IMR-90 (cell line): ENCODE results near the gene FNDC3A. TPM values are rescaled to one million over a fixed set of nuclear protein-coding genes. Genes with fewer than 3 reads are reported as not detected.

Experiments
- ATAC-seq: fragments of 200-7000 bp; cut with Tn5 transposase; 2 replicates; pipeline ENCODE4 v1.9.1; 2020; ENCODE audit warnings: low read depth, mild to moderate bottlenecking, moderate library complexity
- BruUV-seq: library from RNA; stranded (reverse); fragments of 400-500 nt; replicated peaks from 2 replicates; lab custom pipeline; 2021; lab: Mats Ljungman, UMichigan
- CTCF ChIA-PET: fragments of 300-600 bp; formaldehyde crosslinking; extraction: SDS; loops from one replicate; lab custom pipeline; 2021; ENCODE audit warnings: antibody characterized with exemption; lab: Yijun Ruan, JAX
- POLR2A ChIA-PET: fragments of 300-600 bp; sonication (Branson Sonifier 250); formaldehyde crosslinking; loops from one replicate; lab custom pipeline; 2022; ENCODE audit warnings: antibody characterized with exemption; ENCODE audit not compliant: unreplicated experiment; lab: Charles Lee
- DNase-seq: peaks from one replicate; pipeline ENCODE4 v3.0.0; 2013
- H2AFZ ChIP-seq: replicated peaks from 2 replicates; pipeline ENCODE3; 2013; ENCODE audit warnings: low read length, mild to moderate bottlenecking; ENCODE audit not compliant: poor library complexity
- H2AK5ac ChIP-seq: 2 replicates; pipeline ENCODE4 v1.6.1; 2013; ENCODE audit warnings: low read depth, low read length, inconsistent platforms
- H2AK9ac ChIP-seq: replicated peaks from 2 replicates; pipeline ENCODE3; 2013; ENCODE audit warnings: mild to moderate bottlenecking, low read depth, low read length, moderate library complexity; ENCODE audit not compliant: poor library complexity
- H2BK120ac ChIP-seq: 2 replicates; pipeline ENCODE4 v1.6.1; 2013; ENCODE audit warnings: low read depth, low read length, inconsistent platforms
- H2BK15ac ChIP-seq: 3 replicates; pipeline ENCODE4 v1.6.1; 2013; ENCODE audit warnings: low read depth, low read length, inconsistent platforms
- H2BK20ac ChIP-seq: 2 replicates; pipeline ENCODE4 v1.6.1; 2013; ENCODE audit warnings: low read depth, mild to moderate bottlenecking, inconsistent platforms, low read length, moderate library complexity
- H2BK5ac ChIP-seq: 2 replicates; pipeline ENCODE4 v1.6.1; 2013; ENCODE audit warnings: mild to moderate bottlenecking, low read depth, low read length, inconsistent platforms; ENCODE audit not compliant: poor library complexity, severe bottlenecking
- H3K14ac ChIP-seq: replicated peaks from 2 replicates; pipeline ENCODE4 v1.6.1; 2013; ENCODE audit warnings: low read depth, low read length, inconsistent platforms
- H3K18ac ChIP-seq: 2 replicates; pipeline ENCODE4 v1.6.1; 2013; ENCODE audit warnings: low read depth, low read length, control low read depth
- H3K23ac ChIP-seq: 2 replicates; pipeline ENCODE4 v1.6.1; 2013; ENCODE audit warnings: low read depth, low read length, inconsistent platforms
- H3K27ac ChIP-seq: 2 replicates; pipeline ENCODE4 v1.5.1; 2013; ENCODE audit warnings: mild to moderate bottlenecking, control low read depth, low read length; ENCODE audit not compliant: insufficient read depth
- H3K27me3 ChIP-seq: 2 replicates; pipeline ENCODE4 v1.6.1; 2013; ENCODE audit warnings: low read length; ENCODE audit not compliant: control insufficient read depth, insufficient read depth
- H3K36me3 ChIP-seq: 2 replicates; pipeline ENCODE4 v1.6.1; 2013; ENCODE audit warnings: low read length, mixed read lengths; ENCODE audit not compliant: control insufficient read depth, insufficient read depth
- H3K4ac ChIP-seq: 2 replicates; pipeline ENCODE4 v1.6.1; 2013; ENCODE audit warnings: low read depth, low read length, inconsistent platforms
- H3K4me1 ChIP-seq: 2 replicates; pipeline ENCODE4 v1.6.1; 2013; ENCODE audit warnings: low read length, mixed read lengths; ENCODE audit not compliant: control insufficient read depth, insufficient read depth
- H3K4me2 ChIP-seq: 2 replicates; pipeline ENCODE4 v1.6.1; 2013; ENCODE audit warnings: low read depth, mild to moderate bottlenecking, control low read depth, low read length, moderate library complexity
- H3K4me3 ChIP-seq: 2 replicates; pipeline ENCODE4 v1.5.1; 2013; ENCODE audit warnings: low read depth, mild to moderate bottlenecking, control low read depth, low read length, moderate library complexity; ENCODE audit not compliant: insufficient read depth
- H3K56ac ChIP-seq: 2 replicates; pipeline ENCODE4 v1.6.1; 2013; ENCODE audit warnings: low read length, inconsistent platforms; ENCODE audit not compliant: insufficient read depth; ENCODE audit errors: extremely low read depth
- H3K79me1 ChIP-seq, 2 experiments: 2 replicates each; pipeline ENCODE4 v1.6.1; 2013; ENCODE audit warnings: low read length in 2 of 2, inconsistent platforms in 1 of 2, low read depth in 1 of 2
- H3K9ac ChIP-seq: 2 replicates; pipeline ENCODE4 v1.6.1; 2013; ENCODE audit warnings: low read depth, low read length, control low read depth
- H3K9me1 ChIP-seq: 2 replicates; pipeline ENCODE4 v1.6.1; 2013; ENCODE audit warnings: low read length, inconsistent platforms; ENCODE audit not compliant: insufficient read depth
- H3K9me3 ChIP-seq: 2 replicates; pipeline ENCODE4 v1.6.1; 2013; ENCODE audit warnings: low read length; ENCODE audit not compliant: control insufficient read depth, insufficient read depth
- H4K20me1 ChIP-seq: 2 replicates; pipeline ENCODE4 v1.6.1; 2013; ENCODE audit warnings: low read length, inconsistent platforms; ENCODE audit not compliant: insufficient read depth
- H4K5ac ChIP-seq: 2 replicates; pipeline ENCODE4 v1.6.1; 2013; ENCODE audit warnings: mild to moderate bottlenecking, low read depth, low read length, control low read depth
- H4K8ac ChIP-seq, 2 experiments: 2 replicates each; pipeline ENCODE4 v1.6.1; 2013; ENCODE audit warnings: low read depth in 2 of 2, low read length in 2 of 2, control low read depth in 1 of 2, inconsistent platforms in 1 of 2
- H4K91ac ChIP-seq: 2 replicates; pipeline ENCODE4 v1.6.1; 2013; ENCODE audit warnings: low read depth, low read length, inconsistent platforms; ENCODE audit not compliant: insufficient read depth
- CEBPB ChIP-seq: IDR thresholded peaks from 2 replicates; pipeline ENCODE4 v1.6.1; 2012; ENCODE audit warnings: low read depth, low read length, improper control_type of control experiment
- CHD1 ChIP-seq: IDR thresholded peaks from 2 replicates; pipeline ENCODE4 v1.6.1; 2012; ENCODE audit warnings: low read depth, low read length, improper control_type of control experiment
- CTCF ChIP-seq: conservative IDR thresholded peaks from 2 replicates; pipeline ENCODE4 v1.5.1; 2012; ENCODE audit warnings: mild to moderate bottlenecking, low read depth, low read length, improper control_type of control experiment
- ELK1 ChIP-seq: fragments of 150-350 bp; IDR thresholded peaks from 2 replicates; pipeline ENCODE4 v1.6.1; 2016; ENCODE audit warnings: low read depth, mild to moderate bottlenecking, low read length, moderate library complexity, borderline replicate concordance
- FOS ChIP-seq: fragments of 150-350 bp; IDR thresholded peaks from 2 replicates; pipeline ENCODE4 v1.6.1; 2016; ENCODE audit warnings: low read depth, low read length
- MAZ ChIP-seq: IDR thresholded peaks from 2 replicates; pipeline ENCODE4 v1.6.1; 2012; ENCODE audit warnings: low read depth, mild to moderate bottlenecking, low read length, improper control_type of control experiment, moderate library complexity, borderline replicate concordance
- POLR2A ChIP-seq: IDR thresholded peaks from 2 replicates; pipeline ENCODE4 v1.6.1; 2012; ENCODE audit warnings: mild to moderate bottlenecking, low read depth, low read length
- RAD21 ChIP-seq: IDR thresholded peaks from 2 replicates; pipeline ENCODE4 v1.6.1; 2012; ENCODE audit warnings: low read length, improper control_type of control experiment
- RCOR1 ChIP-seq: IDR thresholded peaks from 2 replicates; pipeline ENCODE4 v1.6.1; 2012; ENCODE audit warnings: mild to moderate bottlenecking, low read length, improper control_type of control experiment; ENCODE audit not compliant: insufficient replicate concordance
- RFX5 ChIP-seq: IDR thresholded peaks from 2 replicates; pipeline ENCODE4 v1.8.0; 2012; ENCODE audit warnings: low read depth, mild to moderate bottlenecking, low read length, moderate library complexity
- SMC3 ChIP-seq: fragments of 150-350 bp; IDR thresholded peaks from 2 replicates; pipeline ENCODE4 v1.6.1; 2016; ENCODE audit warnings: low read depth, mild to moderate bottlenecking, antibody characterized with exemption, low read length, moderate library complexity
- WGBS, 2 experiments: methylation state at CpG; one replicate each; pipeline versions ENCODE4 v1.1.5 to v1.1.7; 2013; ENCODE audit warnings: missing lambda C conversion rate in 2 of 2; ENCODE audit not compliant: insufficient read length in 1 of 2; ENCODE audit errors: extremely low coverage in 2 of 2; 5-methylcytosine and 5-hydroxymethylcytosine counted together
- dilution Hi-C: fragments of 300-500 bp; cut with HindIII; formaldehyde crosslinking; loops from one replicate; pipeline ENCODE4 v1.14.3; 2018; ENCODE audit warnings: low sequenced_read_pairs; ENCODE audit not compliant: unreplicated experiment
- in situ Hi-C: fragments of 300-500 bp; cut with MboI; formaldehyde crosslinking; loops from 3 replicates; pipeline ENCODE4 v1.14.3; 2019; ENCODE audit warnings: low sequenced_read_pairs, inconsistent platforms, mixed read lengths
- intact Hi-C: fragments of 100-400 bp; cut with micrococcal nuclease; formaldehyde crosslinking; loops from 2 replicates; pipeline ENCODE4 v1.10.0; 2022
- polyA plus RNA-seq, 3 experiments: library from polyadenylated mRNA; depleted of rRNA; stranded (reverse); fragments of >200 nt; gene quantifications; 2 replicates each; pipeline ENCODE4 v1.2.3, GENCODE V29; 2012; ENCODE audit warnings: low replicate concordance in 1 of 3
- total RNA-seq: library from RNA; depleted of rRNA; stranded (reverse); fragments of >200 nt; gene quantifications from 2 replicates; pipeline ENCODE4 v1.2.3, GENCODE V29; 2012

FNDC3A gene
- total and polyA plus RNA-seq, 2 of the 4 experiments (the other 2 are of a cell fraction) = 29.2 to 60.4 TPM

GRCh38 chr13:48977286-48977625 lies 1.5 kb downstream of the FNDC3A start:
- Histone ChIP-seq H2BK120ac (no peak overlapping the region), H3K36me3 (no peaks in the 10 kb centered on the region), H3K14ac (peak overlapping the region; percentile 33), H4K8ac (no peak overlapping the region; a peak in 1 of 4 replicates), H3K27ac (peak overlapping the region; percentile 17; the same call in 1 of the 2 replicates), H3K79me1 (peaks cover 5 to 33% of the 10 kb centered on the region in 2 experiments; a peak in 2 of 4 replicates), H4K91ac (no peak overlapping the region), H2AK5ac (no peak overlapping the region), H2BK5ac (peak overlapping the region; percentile 88), H3K56ac (peak overlapping the region; percentile 19; the same call in 1 of the 2 replicates), H3K23ac (peak overlapping the region; percentile 57; the same call in 1 of the 2 replicates), H2BK20ac (no peak overlapping the region), H2AFZ (no peak overlapping the region), H3K18ac (peak overlapping the region; percentile 34; the same call in 1 of the 2 replicates), H4K5ac (peak overlapping the region; percentile 27; the same call in 1 of the 2 replicates), H3K9me3 (peaks cover 2% of the 10 kb centered on the region; the same call in 1 of the 2 replicates), H3K4me3 (peak overlapping the region; percentile 99), H3K4ac (no peak overlapping the region), H3K27me3 (no peaks in the 10 kb centered on the region), H3K4me1 (peaks cover 9% of the 10 kb centered on the region; the same call in 1 of the 2 replicates), H3K9ac (peak overlapping the region; percentile 94; the same call in 1 of the 2 replicates), H4K20me1 (peaks cover 9% of the 10 kb centered on the region; the same call in 1 of the 2 replicates), H3K4me2 (peak overlapping the region; percentile 87), H2AK9ac (no peak overlapping the region), H2BK15ac (no peak overlapping the region), H3K9me1 (no peaks in the 10 kb centered on the region)
- CTCF ChIA-PET = no interaction called here
- in situ Hi-C loops (no loop called here), intact Hi-C loops (loop anchor here (2.0 to 10.0 kb wide), 4 partner anchors 90 to 628 kb away; no protein-coding TSS in a partner anchor), dilution Hi-C loops (no loop called here)
- ATAC-seq (no peak), DNase-seq (no peak)
- TF ChIP-seq RCOR1 (no peak), CHD1 (no peak), ELK1 (no peak), SMC3 (no peak), MAZ (no peak), RAD21 (no peak), CTCF (no peak), RFX5 (no peak), CEBPB (no peak), FOS (no peak), POLR2A (no peak)
- WGBS, 2 experiments = no CpG with 5 or more reads among the region's 3 CpGs
- no TSS peak for BruUV-seq
- POLR2A ChIA-PET = no interaction called here
